Measurements from ENCODE around the gene TCF20.

Gene TCF20

DNA sequence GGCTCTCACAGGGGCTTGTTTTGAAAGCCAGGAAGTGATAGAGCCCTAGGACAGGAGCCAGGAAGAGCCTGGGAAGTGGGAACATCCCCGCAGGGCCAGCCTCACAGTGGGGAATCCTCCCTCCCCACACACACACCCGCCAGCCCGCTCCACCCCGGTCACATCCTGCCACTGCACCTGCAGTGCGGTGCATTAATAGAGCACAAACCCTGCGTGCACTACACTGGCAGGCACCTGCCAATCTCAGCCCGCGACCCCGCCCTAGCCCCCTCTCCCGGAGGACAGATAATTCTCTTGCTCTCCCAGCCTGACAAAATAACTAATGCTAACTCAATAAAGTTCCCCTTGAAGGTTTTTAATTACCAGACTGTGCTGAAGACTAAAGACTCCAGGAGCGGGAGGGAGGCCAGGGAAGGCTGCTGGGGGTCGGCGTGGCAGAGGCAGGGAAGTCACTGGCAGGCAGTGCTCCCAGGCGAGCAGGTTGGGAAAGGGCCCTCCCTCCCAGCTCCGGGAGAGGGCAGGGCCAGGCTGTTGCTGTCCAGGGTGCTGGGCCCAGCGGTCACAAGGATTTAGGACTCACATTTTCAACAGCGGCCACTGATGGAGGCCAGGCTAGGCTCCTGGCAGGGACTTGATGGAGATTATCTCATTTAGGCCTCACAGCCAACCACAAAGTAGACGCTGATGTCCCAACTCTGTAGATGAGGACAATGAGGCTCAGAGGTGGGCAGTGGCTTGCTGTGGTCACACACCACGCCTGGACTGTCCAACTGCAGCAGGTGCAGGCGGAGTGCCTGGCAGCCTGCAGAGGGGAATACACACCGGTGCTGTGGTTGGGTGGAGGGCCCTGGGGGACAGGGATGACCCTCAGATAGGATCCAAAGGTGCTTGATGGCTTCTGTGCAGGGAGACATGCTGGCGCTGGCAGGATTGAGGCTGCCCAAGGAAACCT lies 23.9 kb upstream of the TCF20 start:
- TF ChIP-seq, protein P1, sequence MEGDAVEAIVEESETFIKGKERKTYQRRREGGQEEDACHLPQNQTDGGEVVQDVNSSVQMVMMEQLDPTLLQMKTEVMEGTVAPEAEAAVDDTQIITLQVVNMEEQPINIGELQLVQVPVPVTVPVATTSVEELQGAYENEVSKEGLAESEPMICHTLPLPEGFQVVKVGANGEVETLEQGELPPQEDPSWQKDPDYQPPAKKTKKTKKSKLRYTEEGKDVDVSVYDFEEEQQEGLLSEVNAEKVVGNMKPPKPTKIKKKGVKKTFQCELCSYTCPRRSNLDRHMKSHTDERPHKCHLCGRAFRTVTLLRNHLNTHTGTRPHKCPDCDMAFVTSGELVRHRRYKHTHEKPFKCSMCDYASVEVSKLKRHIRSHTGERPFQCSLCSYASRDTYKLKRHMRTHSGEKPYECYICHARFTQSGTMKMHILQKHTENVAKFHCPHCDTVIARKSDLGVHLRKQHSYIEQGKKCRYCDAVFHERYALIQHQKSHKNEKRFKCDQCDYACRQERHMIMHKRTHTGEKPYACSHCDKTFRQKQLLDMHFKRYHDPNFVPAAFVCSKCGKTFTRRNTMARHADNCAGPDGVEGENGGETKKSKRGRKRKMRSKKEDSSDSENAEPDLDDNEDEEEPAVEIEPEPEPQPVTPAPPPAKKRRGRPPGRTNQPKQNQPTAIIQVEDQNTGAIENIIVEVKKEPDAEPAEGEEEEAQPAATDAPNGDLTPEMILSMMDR (IDR thresholded peaks at IDR 0.05; ENCODE audit: extremely low read depth, insufficient read depth, missing control alignments), result no peak
- in situ Hi-C loops (cut with MboI; ENCODE audit: low pct_unique_long_range_greater_than_20kb, low sequenced_read_pairs, unreplicated experiment), result no loop called here
- DNase-seq (ENCODE audit: low spot score), result no peak

DNA sequence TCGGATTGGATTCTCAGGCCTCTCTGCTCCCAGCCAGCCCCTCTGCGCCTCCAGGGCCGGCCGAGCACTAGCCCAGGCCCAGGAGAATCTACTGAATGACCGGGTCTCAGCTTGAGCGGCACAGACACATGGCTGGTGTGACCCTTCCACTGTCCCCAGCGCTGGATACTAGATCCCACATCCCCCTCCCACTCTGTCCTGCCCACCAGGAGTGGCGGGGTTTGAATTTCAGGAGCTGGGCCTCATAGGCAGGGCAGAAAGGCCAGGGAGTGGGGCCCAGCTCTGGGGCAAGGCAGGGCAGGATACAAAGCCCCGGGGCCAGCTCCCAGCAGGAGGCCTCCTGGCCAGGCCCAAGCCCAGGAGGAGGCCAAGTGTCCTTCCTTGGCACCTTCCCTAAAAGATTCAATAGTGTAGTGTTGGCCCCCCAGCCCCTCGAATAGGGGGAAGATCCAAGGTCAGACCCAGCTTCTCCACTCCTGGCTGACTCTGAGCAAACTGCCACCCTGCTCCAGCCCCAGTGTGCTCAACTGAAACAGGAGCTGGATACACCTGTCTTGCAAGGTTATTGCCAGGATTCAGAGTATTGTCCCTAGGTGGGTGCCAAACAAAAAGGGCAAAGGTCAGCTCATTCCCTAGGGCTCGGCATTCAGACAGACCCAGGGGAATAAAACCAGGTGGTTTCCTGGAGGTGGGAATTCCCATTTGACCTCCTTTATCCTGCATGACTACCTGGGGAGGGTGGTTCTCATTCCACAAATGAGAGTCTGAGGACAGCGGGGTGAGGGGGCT lies 22.5 kb upstream of the TCF20 start:
- TF ChIP-seq, protein P1 (IDR thresholded peaks at IDR 0.05; ENCODE audit: extremely low read depth, insufficient read depth, missing control alignments), result no peak
- in situ Hi-C loops (cut with MboI; ENCODE audit: low pct_unique_long_range_greater_than_20kb, low sequenced_read_pairs, unreplicated experiment), result no loop called here
- DNase-seq (ENCODE audit: low spot score), result no peak

DNA sequence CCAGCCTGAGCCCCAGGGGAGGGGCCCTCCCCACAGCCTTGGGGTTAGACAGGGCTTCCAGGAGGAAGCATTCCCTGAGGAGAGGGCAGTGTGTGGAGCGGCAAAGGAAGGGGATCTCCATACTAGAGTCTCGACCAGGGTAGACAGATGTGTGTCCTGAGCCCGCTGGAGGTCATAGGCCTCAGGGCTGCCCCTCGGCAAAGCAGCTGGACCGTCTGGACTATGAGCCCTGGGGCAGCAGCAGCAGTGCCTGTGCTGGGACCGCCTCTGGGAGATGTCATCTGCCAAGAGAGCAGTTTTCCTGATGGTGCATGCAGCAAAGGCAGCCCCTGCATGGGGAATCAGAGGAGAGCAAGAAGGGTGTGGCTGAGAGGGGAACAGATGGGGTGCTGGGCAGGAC lies 20.8 kb upstream of the TCF20 start:
- in situ Hi-C loops (cut with MboI; ENCODE audit: low pct_unique_long_range_greater_than_20kb, low sequenced_read_pairs, unreplicated experiment), result no loop called here
- TF ChIP-seq, protein P1 (IDR thresholded peaks at IDR 0.05; ENCODE audit: extremely low read depth, insufficient read depth, missing control alignments), result no peak
- DNase-seq (ENCODE audit: low spot score), result no peak

DNA sequence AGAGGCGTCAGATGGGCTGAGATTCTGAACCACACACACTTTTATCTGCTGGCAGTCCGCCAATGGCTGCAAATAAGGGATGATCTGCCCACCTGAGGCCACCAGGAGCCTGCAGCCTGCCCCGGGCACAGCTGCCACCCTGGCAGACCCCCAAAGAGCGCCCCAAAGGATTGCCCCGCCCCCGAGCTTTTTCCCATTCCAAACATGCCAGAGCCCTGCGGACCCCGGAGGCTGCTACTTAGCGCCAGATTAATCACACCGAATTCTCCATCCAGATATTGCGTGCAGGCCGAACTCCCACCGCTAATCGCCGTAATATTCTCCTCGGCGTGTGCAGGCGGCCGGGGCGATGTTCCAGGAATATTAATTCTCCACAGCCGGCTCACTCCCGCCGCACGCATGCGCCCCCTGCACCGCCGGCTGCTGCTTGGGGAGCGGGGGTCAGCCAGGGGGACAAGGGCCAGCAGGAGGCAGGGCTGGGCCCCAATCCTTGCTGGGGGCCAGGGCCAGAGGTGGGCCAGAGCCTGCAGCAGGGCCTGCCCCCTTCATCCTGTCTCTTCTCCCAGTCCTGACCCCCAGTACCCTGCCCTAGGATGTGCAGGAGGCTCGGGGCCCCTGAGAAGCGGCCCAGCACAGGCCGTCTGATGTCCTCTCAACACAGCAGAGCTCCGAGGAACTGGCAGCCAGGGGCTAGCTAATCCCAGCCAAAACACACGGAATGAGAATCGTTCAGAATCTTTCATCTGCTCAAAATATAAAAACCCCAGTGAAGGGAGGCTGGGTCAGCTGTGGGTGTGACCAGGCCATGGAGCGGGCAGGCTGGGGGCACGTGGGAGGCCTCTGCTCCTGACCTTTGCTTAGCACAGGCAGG lies 19.5 kb upstream of the TCF20 start:
- TF ChIP-seq, protein P1 (IDR thresholded peaks at IDR 0.05; ENCODE audit: extremely low read depth, insufficient read depth, missing control alignments), result no peak
- in situ Hi-C loops (cut with MboI; ENCODE audit: low pct_unique_long_range_greater_than_20kb, low sequenced_read_pairs, unreplicated experiment), result no loop called here
- no peak for DNase-seq (ENCODE audit: low spot score)

DNA sequence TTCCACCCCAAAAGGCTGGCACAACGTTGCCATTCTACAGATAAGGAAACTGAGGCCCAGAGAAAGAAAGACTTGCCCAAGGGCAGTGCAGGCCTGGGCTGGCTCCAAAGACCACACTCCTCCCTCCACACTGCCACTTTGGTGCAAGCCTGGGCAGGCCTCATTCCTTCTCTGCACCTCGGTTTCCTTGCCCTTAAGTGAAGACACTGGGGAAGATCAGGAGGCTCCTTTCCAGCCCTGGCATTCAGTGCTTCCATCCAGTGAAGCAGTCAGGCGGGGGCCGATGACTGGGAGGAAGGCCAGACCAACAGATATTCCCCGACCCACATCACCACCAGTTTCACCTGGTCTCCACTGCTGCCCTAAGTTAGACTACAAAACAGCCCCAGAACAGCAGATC lies 18.3 kb upstream of the TCF20 start:
- TF ChIP-seq, protein P1 (IDR thresholded peaks at IDR 0.05; ENCODE audit: extremely low read depth, insufficient read depth, missing control alignments), result no peak
- in situ Hi-C loops (cut with MboI; ENCODE audit: low pct_unique_long_range_greater_than_20kb, low sequenced_read_pairs, unreplicated experiment), result no loop called here
- DNase-seq (ENCODE audit: low spot score), result no peak

Data from GM13977 (cell line).